HG03378 (cell line): ENCODE results near the gene TSHZ2.
A peak's percentile ranks its signal among the peaks of the same experiment; 100 is the strongest.

Experiments
- ATAC-seq: cut with Tn5 transposase; IDR thresholded peaks from one replicate; pipeline ENCODE4 v1.9.1; 2021; ENCODE audit warnings: mild to moderate bottlenecking, moderate library complexity; ENCODE audit not compliant: unreplicated experiment

Gene TSHZ2

DNA sequence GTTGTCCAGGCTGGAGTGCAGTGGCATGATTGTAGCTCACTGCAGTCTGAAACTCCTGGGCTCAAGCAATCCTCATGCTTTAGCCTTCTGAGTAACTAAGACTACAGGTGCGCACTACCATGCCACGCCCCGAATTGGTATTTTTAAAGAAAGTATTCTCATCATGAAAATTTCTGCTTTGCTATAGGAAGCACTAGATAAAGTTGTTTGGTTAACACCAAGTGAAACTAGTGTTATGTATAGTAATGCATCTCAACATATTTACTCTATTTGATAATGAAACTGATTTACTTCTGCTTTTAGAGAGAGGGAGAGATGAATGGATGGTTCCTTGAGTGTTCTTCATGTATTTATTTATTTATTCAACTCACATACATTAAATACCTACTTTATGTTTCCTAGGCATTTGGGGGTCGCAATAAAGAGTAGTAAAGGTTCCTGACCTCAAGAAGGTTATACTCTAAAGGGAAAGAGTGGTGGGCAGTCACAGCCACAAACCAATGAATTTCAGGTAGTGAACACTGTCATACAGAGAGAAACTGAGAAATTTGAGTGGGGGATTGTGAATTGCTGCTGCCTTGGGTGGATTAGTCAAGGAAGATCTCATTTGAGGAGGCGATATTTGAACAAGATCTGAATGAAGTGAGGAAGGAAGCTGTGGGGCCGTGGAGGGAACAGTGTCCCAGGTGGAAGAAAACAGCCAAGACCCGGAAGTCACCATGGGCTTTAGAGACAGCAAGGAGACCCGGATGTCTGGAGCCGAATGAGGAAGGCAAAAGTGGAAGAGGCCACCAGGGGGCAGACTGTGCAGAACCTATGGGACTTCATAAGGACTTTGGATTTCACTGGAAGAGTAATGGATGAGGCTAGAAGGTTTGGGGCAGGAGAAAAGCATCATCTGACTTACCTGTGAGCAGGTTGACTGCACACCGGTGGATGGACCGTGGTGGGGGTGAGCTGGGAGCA, 185.6 kb downstream of the TSHZ2 start:
- ATAC-seq, result peak; percentile 85

GRCh38 chr20:53159160-53159559, 187.0 kb downstream of the TSHZ2 start:
- ATAC-seq, result no peak

DNA sequence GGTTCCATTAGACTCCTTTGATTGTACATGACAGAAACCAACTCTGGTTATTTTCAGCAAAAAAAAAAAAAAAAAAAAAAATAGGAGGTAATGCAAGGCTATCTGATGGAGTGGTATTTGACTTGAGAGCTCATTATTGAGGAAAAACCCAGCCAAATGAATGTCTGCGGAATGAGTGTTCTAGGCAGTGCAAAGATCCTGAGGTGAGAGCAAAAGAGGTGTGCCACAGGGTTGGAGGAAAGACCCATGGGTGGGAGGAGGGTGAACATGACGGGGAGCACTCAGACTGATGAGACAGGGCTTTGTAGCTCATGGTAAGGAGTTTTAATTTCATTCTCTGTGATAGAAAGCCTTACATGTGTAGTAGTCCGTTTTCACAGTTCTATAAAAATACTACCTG, 188.9 kb downstream of the TSHZ2 start:
- ATAC-seq, result no peak

GRCh38 chr20:53161473-53161872, 189.3 kb downstream of the TSHZ2 start:
- no peak for ATAC-seq

DNA sequence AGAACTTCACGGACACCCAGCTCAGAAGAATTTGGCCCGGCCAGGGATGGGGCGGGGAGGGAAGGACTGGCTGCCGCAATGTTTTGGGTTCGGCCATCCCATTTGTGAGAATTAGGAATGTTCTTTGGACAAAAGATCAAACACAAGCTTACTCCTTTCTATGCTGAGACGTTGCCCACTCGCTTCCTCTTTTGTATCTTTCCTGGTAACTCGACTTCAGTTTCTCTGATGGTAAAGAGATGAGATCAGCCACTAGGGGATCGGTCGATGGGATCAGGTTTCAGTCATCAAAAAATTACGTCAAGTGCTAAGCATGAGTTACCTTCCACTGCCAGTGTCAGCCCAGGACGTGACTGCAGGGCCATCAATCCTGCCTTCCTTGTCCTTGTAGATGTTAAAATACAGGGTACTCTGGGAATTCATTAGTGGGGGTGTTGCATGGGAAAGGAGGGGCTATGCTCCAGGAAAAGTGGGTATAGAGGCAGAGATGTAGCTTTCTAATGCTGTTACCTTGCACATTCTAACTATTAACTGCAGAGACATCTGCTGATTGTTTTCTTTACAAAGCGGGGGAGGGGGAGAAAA, 190.2 kb downstream of the TSHZ2 start:
- ATAC-seq, result no peak

DNA sequence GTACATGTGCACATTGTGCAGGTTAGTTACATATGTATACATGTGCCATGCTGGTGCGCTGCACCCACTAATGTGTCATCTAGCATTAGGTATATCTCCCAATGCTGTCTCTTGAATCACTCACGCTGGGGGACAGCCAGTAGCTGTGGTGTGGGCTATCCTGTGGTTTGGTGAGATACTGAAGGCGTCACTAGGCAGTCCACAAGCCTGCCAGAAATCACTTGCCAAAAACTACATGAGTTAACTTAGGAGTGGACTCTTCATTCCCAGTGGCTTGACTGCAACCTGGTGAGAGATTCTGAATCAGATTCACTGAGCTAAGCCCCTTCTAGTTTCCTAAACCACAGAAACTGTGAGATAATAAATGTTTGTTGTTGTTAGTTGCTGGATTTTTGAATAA, 191.3 kb downstream of the TSHZ2 start:
- ATAC-seq, result no peak

- no peak for ATAC-seq
Measured at GRCh38 chr20:53164072-53164471, 191.9 kb downstream of the TSHZ2 start.

DNA sequence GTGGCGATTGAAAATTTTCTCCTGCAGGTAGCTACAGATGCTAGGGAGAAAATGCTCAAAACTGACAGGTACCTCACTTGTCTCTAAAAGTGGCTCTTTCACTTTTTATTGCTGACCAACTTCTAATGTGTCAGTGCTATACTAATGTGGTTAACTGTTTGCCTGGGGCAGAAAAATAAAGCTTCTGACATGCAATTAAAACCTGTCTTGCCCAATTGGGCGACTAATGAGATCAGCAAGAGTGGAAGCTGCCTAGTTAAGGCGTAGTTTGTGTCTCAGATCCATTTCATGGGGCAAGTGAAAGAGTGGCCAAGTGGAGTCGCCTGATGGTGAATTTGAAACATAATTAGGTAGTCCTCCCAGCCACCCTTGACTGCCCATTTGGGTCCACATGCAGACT, 193.3 kb downstream of the TSHZ2 start:
- no peak for ATAC-seq

- no peak for ATAC-seq
Measured at GRCh38 chr20:53168491-53168890, 196.3 kb downstream of the TSHZ2 start.

- no peak for ATAC-seq
Measured at GRCh38 chr20:53170196-53170595, 198.0 kb downstream of the TSHZ2 start.

DNA sequence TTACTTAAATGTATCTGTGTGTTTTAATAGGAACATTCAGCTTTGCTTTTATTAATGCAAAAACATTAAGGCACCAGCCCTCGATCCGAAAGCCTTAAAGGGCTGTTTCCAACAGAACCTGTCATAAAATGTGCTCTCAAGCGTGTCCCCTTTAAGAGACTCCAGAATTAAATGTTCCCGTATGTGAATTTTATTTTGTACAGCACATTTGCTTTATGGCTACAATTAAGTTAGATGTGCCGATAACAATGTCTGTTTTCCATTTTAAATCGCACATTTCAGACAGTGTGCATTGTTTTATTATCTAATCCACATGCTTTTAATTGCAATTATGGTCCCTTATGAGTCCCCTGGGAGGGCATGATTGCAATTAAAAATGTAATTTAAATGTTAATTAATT, 198.9 kb downstream of the TSHZ2 start:
- ATAC-seq, result no peak

DNA sequence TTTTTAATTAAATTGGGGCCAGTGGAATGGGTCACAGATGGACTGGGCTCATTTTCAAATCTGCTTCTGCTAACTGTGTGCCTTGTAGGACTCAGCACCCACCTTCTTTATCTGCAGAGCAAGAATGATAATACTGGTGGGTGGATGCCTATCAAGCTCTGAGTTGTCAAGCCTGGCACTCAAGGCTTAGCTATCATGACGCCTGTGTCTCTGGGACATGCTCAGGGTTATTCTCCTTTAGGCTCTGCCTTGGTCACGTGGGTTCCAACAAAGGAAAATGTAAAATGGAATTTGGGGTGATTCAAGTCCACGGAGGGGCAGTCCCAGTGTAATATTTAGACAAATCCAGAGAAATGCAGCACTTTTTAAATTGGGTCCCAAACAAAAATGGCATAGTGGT, 202.3 kb downstream of the TSHZ2 start:
- ATAC-seq, result no peak

GRCh38 chr20:53175135-53175780, 203.1 kb downstream of the TSHZ2 start:
- ATAC-seq, result no peak

DNA sequence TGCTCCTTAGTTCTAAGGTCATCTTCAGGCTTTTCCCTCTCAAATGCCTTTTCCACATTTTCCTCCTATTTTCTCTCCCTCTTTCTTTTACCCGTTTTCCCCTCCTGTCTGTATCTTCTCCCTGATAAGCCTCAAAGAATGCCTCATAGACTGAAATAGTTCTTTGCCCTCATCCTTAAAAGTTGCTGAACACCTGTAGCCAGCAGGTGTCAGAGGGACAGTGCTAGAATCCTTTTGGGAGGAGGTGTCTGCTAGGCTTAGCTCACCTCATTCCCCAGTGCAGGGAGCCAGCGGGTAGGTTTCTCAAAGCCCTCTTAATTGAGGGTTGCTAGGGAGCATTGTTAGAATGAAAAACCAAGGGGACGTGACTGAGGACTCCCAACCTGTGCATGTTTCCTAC, 204.0 kb downstream of the TSHZ2 start:
- ATAC-seq, result no peak

DNA sequence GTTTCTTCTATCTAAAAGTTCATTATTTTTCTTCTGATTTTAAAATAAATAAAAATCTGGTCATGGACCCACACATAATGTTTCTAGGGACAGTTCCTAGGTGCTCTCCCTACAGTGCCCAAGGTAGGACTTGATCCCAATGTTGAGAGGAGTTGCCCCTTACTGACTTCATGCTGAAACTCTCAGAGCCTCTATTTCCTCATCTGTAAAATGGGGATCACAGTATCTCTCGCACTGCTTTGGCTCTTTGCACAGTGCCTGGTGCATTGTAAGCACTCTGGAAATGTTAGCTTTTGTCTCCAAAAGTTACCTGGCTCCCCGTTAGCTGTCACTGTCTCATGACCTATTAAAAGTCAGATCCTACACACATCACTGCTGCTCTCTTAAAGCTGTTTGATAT, 205.5 kb downstream of the TSHZ2 start:
- no peak for ATAC-seq

DNA sequence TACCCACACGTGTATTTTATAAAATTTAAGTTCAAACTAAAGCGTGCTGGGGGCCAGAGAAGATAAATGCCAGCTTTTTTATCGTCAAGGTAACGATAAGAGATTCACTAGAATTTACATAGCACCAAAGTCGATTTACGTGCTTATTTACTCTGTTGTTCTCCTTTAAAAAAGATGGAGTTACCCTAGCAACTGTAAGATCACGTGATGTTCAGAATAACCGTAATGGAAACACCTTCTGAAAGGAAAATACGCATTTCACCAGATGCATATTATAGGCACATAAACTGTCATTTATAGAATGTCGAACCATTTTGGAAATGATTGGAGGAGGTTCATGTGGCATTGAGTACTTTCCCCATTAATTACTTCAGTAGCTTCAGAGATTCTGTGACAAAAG, 207.6 kb downstream of the TSHZ2 start:
- no peak for ATAC-seq

DNA sequence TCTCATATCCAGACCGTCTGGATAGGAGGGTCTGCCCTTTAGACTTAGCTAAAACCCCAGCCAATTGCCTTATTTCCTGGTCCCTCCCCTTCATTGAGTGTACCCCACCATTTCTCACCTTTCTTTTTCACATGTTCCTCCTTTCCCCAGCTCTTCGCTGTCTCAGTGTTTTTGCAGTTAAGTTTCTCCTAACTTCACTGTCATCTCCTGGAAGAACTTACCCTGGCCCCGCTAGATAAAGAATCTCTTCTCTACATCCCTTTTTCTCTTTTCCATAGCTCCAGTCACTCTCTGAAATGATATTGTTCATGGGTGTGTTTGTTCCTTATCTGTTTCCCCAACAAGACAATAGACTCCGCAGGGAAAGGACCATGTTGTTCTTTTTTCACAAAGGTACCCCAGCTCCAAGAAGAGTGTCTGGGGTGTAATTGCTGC, 208.8 kb downstream of the TSHZ2 start:
- no peak for ATAC-seq

GRCh38 chr20:53181866-53182376, 209.8 kb downstream of the TSHZ2 start:
- ATAC-seq, result no peak

DNA sequence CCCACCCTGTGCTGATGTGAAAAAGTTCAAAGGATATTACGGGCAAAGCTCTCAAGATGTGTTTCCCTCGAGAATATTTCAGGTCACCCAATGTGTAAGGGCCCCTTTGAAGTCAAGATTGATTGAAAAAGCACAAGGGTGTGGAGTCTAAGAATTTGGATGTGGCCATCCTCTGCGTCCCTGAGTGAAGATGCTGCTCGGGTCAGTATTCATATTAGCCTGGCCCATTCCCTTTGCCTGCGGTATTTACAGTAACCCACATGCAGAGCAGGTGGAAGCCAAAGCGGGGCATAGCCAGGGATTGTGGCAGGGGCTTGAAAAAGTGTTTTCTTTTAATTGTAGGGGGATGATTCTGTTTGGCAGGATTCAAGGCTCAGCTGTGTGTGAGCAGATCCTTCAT, 211.0 kb downstream of the TSHZ2 start:
- ATAC-seq, result no peak

DNA sequence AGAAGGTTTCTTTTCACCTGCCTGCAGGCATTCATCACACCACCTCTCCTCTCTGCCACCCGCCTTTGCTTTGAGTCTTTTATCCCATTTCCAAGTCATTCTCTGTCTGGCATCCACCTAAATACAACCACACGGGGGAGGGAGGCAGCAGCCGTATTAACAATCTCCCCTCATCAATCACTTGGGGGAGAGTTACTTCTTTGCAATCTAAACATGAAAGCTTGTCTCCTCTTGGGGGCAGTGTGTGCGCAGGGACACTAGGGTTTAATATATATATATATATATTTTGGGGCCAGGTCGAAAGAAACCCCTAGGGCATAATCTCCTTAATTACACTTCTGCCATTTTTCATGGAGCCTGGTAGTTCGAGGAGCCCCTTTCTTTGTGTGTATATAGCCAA, 214.5 kb downstream of the TSHZ2 start:
- no peak for ATAC-seq

DNA sequence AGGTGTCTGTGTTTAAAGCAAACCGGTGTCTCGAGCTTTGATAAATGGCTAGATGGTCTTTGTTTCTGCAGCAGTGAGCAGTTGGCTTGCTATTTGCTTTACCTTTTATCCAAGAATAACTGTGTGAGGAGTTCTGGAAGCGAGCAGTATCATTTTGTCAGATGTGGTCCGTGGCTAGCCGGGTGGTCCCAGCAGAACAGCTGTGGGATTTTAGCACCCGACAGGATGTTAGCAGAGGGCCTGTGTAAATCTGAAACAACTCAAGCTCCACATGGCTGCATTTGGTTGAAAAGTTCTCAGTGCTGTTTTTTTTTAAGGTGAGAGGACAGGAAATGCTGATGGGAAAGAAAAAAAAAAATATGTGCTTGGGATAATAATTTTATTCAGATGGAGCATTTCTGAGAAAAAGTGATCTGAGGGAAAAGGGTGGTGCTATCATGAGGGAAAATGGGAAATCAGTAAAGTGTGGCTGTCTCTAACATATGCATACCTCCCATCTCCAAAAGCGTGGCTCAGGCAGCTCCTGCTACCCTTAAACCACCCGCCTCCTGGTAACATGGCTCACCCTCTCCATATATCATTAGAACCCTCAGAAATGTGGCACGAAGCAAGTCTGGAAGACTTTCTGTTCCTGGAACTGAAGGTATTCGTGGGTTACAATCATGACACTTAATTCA, 215.4 kb downstream of the TSHZ2 start:
- ATAC-seq, result no peak
